ENCODE results near the gene TNS3. TPM values are rescaled to one million over a fixed set of nuclear protein-coding genes. Genes with fewer than 3 reads are reported as not detected.

TNS3 gene
- total and polyA plus RNA-seq, 9 of the 15 experiments (the other 6 are each of a cell fraction or from before 2014, with no cell fraction given): 0.20 TPM; not detected in 8

- TF ChIP-seq ZNF639 (CRISPR knock-in tag; conservative IDR thresholded peaks at IDR 0.05 in 1 of 2, IDR thresholded peaks at IDR 0.05 in 1 of 2): no peak
- no peak for TF ChIP-seq FOXA3 (CRISPR knock-in tag; conservative IDR thresholded peaks at IDR 0.05 in 1 of 2, IDR thresholded peaks at IDR 0.05 in 1 of 2)
- no peak for TF ChIP-seq TFAM (CRISPR knock-in tag; conservative IDR thresholded peaks at IDR 0.05)
- no peak for TF ChIP-seq IRF9 (tag; IDR thresholded peaks at IDR 0.05)
Measured at GRCh38 chr7:47443049-47443448, 138.9 kb downstream of the TNS3 start (continued).

DNA sequence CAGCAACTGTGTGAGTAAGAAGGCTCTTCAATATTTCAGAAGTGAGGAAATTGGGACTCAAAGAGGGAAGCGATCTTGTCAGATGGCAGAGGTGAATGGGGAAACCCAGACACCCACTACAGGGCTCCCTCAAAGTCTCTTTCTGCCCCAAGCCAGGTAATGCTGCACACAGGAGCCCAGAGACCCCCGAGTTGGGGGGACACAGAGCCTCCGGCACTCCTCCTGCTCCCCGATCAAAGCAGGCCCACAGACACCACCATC, 139.4 kb downstream of the TNS3 start:
- no peaks in the 10 kb centered on the region for H3K79me2 ChIP-seq (ENCODE audit: control insufficient read depth, insufficient read depth, low read length)
- BruUV-seq (replicated peaks): no TSS peak
- ChIA-PET POLR2A (no interaction called here), CTCF (ENCODE audit: low intra/inter-chr PET ratio) (no interaction called here)
- H3K4me2 ChIP-seq (ENCODE audit: insufficient read depth, low read length): no peak overlapping the region
- no peak overlapping the region for H2AFZ ChIP-seq (ENCODE audit: low read depth, low read length)
- no peak for FAIRE-seq
- no peak overlapping the region for H3K4me3 ChIP-seq
- peaks cover 0 to 38% of the 10 kb centered on the region in 2 experiments; a peak in 4 of 5 replicates for H3K27me3 ChIP-seq (ENCODE audit: control insufficient read depth in 2 of 2, insufficient read depth in 2 of 2, low read length in 2 of 2)
- intact Hi-C loops (cut with micrococcal nuclease) (no loop called here), in situ Hi-C loops (cut with MboI) (no loop called here)
- no peaks in the 10 kb centered on the region for H4K20me1 ChIP-seq (replicated peaks; ENCODE audit: control insufficient read depth, insufficient read depth, low read length)
- H3K4me1 ChIP-seq (replicated peaks in 1 of 2; ENCODE audit: control insufficient read depth in 2 of 2, insufficient read depth in 2 of 2, low read length in 2 of 2): no peaks in the 10 kb centered on the region
- no peaks in the 10 kb centered on the region for H3K9me1 ChIP-seq (ENCODE audit: control insufficient read depth, insufficient read depth, low read length)
- WGBS (ENCODE audit: insufficient coverage, low coverage, missing lambda C conversion rate): 0% methylated on average over 4 of the region's 4 CpGs
- no peak overlapping the region for H3K27ac ChIP-seq (ENCODE audit: extremely low read depth, low read depth, low read length)
- no peak for ATAC-seq
- DNase-seq (ENCODE audit: extremely low read depth in 1 of 4, low spot score in 3 of 4): no peak
- no peaks in the 10 kb centered on the region for H3K36me3 ChIP-seq (ENCODE audit: control insufficient read depth, insufficient read depth, low read length)
- no peak overlapping the region for H3K9ac ChIP-seq (ENCODE audit: insufficient read depth in 1 of 2, low read depth in 2 of 2, low read length in 2 of 2)
- no peaks in the 10 kb centered on the region for H3K9me3 ChIP-seq (replicated peaks; ENCODE audit: control insufficient read depth, insufficient read depth, low read depth, low read length)
- TF ChIP-seq SRSF9 (IDR thresholded peaks at IDR 0.05; ENCODE audit: borderline replicate concordance, low read depth, low read length) (no peak), HINFP (tag; conservative IDR thresholded peaks at IDR 0.05; ENCODE audit: low read depth) (no peak)
